ENCODE data around the gene CCDC181.

Gene CCDC181

GRCh38 chr1:169466259-169467230 lies 39.3 kb upstream of the CCDC181 start:
- ChIA-PET POLR2A (no interaction called here), CTCF (interaction anchor here (0.7 to 1.6 kb wide), 3 partner anchors 10 to 82 kb away, joined by 3 to 5 read pairs (median 4); partner anchors contain the start of gene SLC19A2)
- TF ChIP-seq CTCF (IDR thresholded peaks at IDR 0.05; ENCODE audit: control extremely low read depth, extremely low read depth, low read depth, missing control alignments), result peak; percentile 30
- DNase-seq (ENCODE audit: extremely low spot score), result peak; percentile 20

GRCh38 chr1:169465281-169465680 lies 38.0 kb upstream of the CCDC181 start:
- no peak for DNase-seq (ENCODE audit: extremely low spot score)
- ChIA-PET POLR2A (no interaction called here), CTCF (interaction anchor here (1.4 to 1.6 kb wide), 2 partner anchors 11 to 21 kb away, joined by 4 to 5 read pairs; partner anchors contain the start of gene SLC19A2)
- TF ChIP-seq CTCF (IDR thresholded peaks at IDR 0.05; ENCODE audit: control extremely low read depth, extremely low read depth, low read depth, missing control alignments), result no peak

DNA sequence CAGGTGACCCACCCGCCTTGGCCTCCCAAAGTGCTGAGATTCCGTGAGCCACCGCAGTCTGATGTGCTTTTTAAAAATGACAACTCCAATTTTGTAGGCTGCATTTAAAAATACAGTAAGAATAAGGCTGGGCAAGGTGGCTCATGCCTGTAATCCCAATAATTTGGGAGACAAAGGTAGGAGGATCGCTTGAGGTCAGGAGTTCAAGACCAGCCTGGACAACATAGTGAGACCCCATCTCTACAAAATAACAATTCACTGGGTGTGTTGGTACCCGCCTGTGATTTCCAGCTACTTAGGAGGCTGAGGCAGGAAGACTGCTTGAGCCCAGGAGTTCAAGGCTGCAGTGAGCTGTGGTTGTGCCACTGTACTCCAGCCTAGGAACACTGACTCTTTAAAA lies 35.1 kb upstream of the CCDC181 start:
- TF ChIP-seq CTCF (IDR thresholded peaks at IDR 0.05; ENCODE audit: control extremely low read depth, extremely low read depth, low read depth, missing control alignments), result no peak
- POLR2A ChIA-PET, result interaction anchor here (0.6 kb wide), 1 partner anchor 1748 kb away, joined by 3 read pairs; no protein-coding TSS in a partner anchor
- DNase-seq (ENCODE audit: extremely low spot score), result no peak
- CTCF ChIA-PET, result interaction anchor here (1.8 kb wide), 1 partner anchor 10 kb away, joined by 5 read pairs; no protein-coding TSS in a partner anchor

- CTCF ChIA-PET, result interaction anchor here (1.0 to 1.8 kb wide), 3 partner anchors 8 to 140 kb away, joined by 3 to 5 read pairs (median 5); no protein-coding TSS in a partner anchor
- no peak for TF ChIP-seq CTCF (IDR thresholded peaks at IDR 0.05; ENCODE audit: control extremely low read depth, extremely low read depth, low read depth, missing control alignments)
- POLR2A ChIA-PET, result no interaction called here
- no peak for DNase-seq (ENCODE audit: extremely low spot score)
Observed at GRCh38 chr1:169461390-169462000, 34.2 kb upstream of the CCDC181 start.

GRCh38 chr1:169460191-169460833 lies 33.0 kb upstream of the CCDC181 start:
- DNase-seq (ENCODE audit: extremely low spot score), result no peak
- POLR2A ChIA-PET, result no interaction called here
- no peak for TF ChIP-seq CTCF (IDR thresholded peaks at IDR 0.05; ENCODE audit: control extremely low read depth, extremely low read depth, low read depth, missing control alignments)
- CTCF ChIA-PET, result interaction anchor here (1.0 to 1.8 kb wide), 3 partner anchors 8 to 142 kb away, joined by 3 to 5 read pairs (median 5); no protein-coding TSS in a partner anchor

GRCh38 chr1:169457443-169457842 lies 30.2 kb upstream of the CCDC181 start:
- no peak for TF ChIP-seq CTCF (IDR thresholded peaks at IDR 0.05; ENCODE audit: control extremely low read depth, extremely low read depth, low read depth, missing control alignments)
- POLR2A ChIA-PET, result no interaction called here
- CTCF ChIA-PET, result no interaction called here
- DNase-seq (ENCODE audit: extremely low spot score), result no peak

Data from GM10248 (cell line).